ENCODE measurements around the gene SFI1. TPM values are rescaled to one million over a fixed set of nuclear protein-coding genes. Genes with fewer than 3 reads are reported as not detected.

SFI1 gene
- total and polyA plus RNA-seq, 4 donors = 14.0 to 46.0 (median 32.7) TPM

DNA sequence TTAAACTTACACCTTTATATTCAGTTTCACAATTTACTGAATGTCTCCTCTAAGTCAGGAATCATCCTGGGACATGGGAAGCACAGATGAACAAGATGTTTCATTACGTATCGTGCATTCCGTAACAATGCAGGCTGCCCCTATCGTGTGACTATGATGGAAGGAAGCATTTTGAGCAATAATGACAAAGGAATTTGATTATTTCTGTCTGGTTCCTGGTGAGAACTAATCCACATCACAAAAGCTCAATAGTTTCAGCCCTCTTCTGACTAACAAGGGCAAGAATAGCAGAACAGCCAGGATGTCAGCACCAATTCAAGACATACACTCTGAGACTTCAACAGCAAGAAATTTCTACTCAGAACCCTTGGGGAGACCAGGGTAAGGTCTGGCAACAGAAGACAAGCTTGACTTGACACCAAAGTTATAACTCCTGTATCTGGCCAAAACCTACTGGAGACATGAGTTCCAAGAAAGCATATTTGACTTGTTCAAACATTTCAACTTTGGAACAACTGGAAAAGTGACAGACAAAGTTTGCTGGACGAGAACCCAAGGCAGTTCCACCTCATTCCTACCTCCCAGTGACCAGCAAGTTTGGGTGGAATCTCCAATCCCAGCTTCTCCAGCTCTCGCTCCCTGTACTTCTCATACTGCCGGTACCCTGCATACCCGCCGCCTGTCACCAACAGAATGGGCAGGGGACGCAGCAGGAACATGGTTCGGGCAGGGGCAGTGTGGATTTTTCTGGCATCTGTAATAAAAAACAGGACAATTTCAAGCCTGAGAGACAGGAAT, 151.4 kb downstream of the SFI1 start:
- DNase-seq (no peak), ATAC-seq (ENCODE audit: insufficient read depth, low FRiP score) (no peak)
- no peak overlapping the region for H3K27ac ChIP-seq (ENCODE audit: low read depth in 1 of 2, low read length in 1 of 2)
- H3K4me1 ChIP-seq (ENCODE audit: control insufficient read depth in 5 of 5, insufficient read depth in 5 of 5, low read length in 5 of 5) = peaks cover 0 to 7% (median 0%) of the 10 kb centered on the region in 5 donors
- no peak overlapping the region for H3K9ac ChIP-seq (ENCODE audit: insufficient read depth in 1 of 2, low read length in 2 of 2)
- H3K9me3 ChIP-seq (ENCODE audit: control insufficient read depth in 4 of 4, insufficient read depth in 3 of 4, low read length in 3 of 4) = no peaks in the 10 kb centered on the region
- TF ChIP-seq, protein P1, sequence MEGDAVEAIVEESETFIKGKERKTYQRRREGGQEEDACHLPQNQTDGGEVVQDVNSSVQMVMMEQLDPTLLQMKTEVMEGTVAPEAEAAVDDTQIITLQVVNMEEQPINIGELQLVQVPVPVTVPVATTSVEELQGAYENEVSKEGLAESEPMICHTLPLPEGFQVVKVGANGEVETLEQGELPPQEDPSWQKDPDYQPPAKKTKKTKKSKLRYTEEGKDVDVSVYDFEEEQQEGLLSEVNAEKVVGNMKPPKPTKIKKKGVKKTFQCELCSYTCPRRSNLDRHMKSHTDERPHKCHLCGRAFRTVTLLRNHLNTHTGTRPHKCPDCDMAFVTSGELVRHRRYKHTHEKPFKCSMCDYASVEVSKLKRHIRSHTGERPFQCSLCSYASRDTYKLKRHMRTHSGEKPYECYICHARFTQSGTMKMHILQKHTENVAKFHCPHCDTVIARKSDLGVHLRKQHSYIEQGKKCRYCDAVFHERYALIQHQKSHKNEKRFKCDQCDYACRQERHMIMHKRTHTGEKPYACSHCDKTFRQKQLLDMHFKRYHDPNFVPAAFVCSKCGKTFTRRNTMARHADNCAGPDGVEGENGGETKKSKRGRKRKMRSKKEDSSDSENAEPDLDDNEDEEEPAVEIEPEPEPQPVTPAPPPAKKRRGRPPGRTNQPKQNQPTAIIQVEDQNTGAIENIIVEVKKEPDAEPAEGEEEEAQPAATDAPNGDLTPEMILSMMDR (IDR thresholded peaks at IDR 0.05; ENCODE audit: control extremely low read depth, extremely low read depth) = no peak
- peaks cover 4 to 15% (median 10%) of the 10 kb centered on the region in 4 donors for H3K36me3 ChIP-seq (ENCODE audit: control insufficient read depth in 4 of 4, insufficient read depth in 4 of 4, low read length in 4 of 4)
- H3K27me3 ChIP-seq (ENCODE audit: control insufficient read depth in 3 of 3, insufficient read depth in 3 of 3, low read length in 2 of 3) = no peaks in the 10 kb centered on the region
- WGBS, 2 donors = 87 to 88% methylated on average over 11 of the region's 11 CpGs
- no peak overlapping the region for H3K4me3 ChIP-seq

DNA sequence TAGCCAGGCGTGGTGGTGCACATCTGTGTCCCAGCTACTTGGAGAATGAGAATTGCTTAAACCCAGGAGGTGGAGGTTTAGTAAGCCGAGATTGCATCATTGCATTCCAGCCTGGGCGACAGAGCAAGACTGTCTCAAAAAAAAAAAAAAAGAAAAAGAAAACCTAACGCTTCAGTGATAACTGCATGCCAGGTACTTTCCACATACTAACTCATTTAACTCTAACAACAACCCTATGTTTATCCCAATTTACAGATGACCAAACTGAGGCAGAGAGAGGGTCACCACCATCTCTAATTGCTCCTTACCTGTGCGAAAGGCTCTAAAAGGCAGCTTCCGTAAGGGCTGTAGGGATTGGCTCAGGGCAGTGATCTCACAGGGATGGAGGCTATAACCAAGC, 154.1 kb downstream of the SFI1 start:
- TF ChIP-seq, protein P1 (IDR thresholded peaks at IDR 0.05; ENCODE audit: control extremely low read depth, extremely low read depth) = no peak
- Histone ChIP-seq H3K9me3 (ENCODE audit: control insufficient read depth in 4 of 4, insufficient read depth in 3 of 4, low read length in 3 of 4) (no peaks in the 10 kb centered on the region), H3K4me1 (ENCODE audit: control insufficient read depth in 5 of 5, insufficient read depth in 5 of 5, low read length in 5 of 5) (peaks cover 0 to 8% (median 0%) of the 10 kb centered on the region in 5 donors), H3K27me3 (ENCODE audit: control insufficient read depth in 3 of 3, insufficient read depth in 3 of 3, low read length in 2 of 3) (no peaks in the 10 kb centered on the region), H3K4me3 (no peak overlapping the region), H3K36me3 (ENCODE audit: control insufficient read depth in 4 of 4, insufficient read depth in 4 of 4, low read length in 4 of 4) (peaks cover 4 to 13% (median 7%) of the 10 kb centered on the region in 4 donors), H3K27ac (ENCODE audit: low read depth in 1 of 2, low read length in 1 of 2) (no peak overlapping the region), H3K9ac (ENCODE audit: insufficient read depth in 1 of 2, low read length in 2 of 2) (no peak overlapping the region)
- WGBS, 2 donors = 52 to 66% methylated on average over 6 of the region's 6 CpGs
- no peak for DNase-seq
- no peak for ATAC-seq (ENCODE audit: insufficient read depth, low FRiP score)

GRCh38 chr22:31651664-31652063, 155.3 kb downstream of the SFI1 start:
- H3K9ac ChIP-seq (ENCODE audit: insufficient read depth in 1 of 2, low read length in 2 of 2) = no peak overlapping the region
- H3K4me3 ChIP-seq = no peak overlapping the region
- no peak overlapping the region for H3K27ac ChIP-seq (ENCODE audit: low read depth in 1 of 2, low read length in 1 of 2)
- TF ChIP-seq, protein P1 (IDR thresholded peaks at IDR 0.05; ENCODE audit: control extremely low read depth, extremely low read depth) = no peak
- no peak for DNase-seq
- no peaks in the 10 kb centered on the region for H3K9me3 ChIP-seq (ENCODE audit: control insufficient read depth in 4 of 4, insufficient read depth in 3 of 4, low read length in 3 of 4)
- peaks cover 0 to 8% (median 0%) of the 10 kb centered on the region in 5 donors for H3K4me1 ChIP-seq (ENCODE audit: control insufficient read depth in 5 of 5, insufficient read depth in 5 of 5, low read length in 5 of 5)
- peaks cover 4 to 10% (median 6%) of the 10 kb centered on the region in 4 donors for H3K36me3 ChIP-seq (ENCODE audit: control insufficient read depth in 4 of 4, insufficient read depth in 4 of 4, low read length in 4 of 4)
- ATAC-seq (ENCODE audit: insufficient read depth, low FRiP score) = no peak
- WGBS, 2 donors = 84 to 90% methylated on average over 4 of the region's 4 CpGs
- no peaks in the 10 kb centered on the region for H3K27me3 ChIP-seq (ENCODE audit: control insufficient read depth in 3 of 3, insufficient read depth in 3 of 3, low read length in 2 of 3)
